Stomach (tissue), 9 donors: ENCODE results near the gene CYCS. TPM values are rescaled to one million over a fixed set of nuclear protein-coding genes. Genes with fewer than 3 reads are reported as not detected.

Experiments used
- DNase-seq, 2 donors: peaks; one replicate each; pipeline versions ENCODE4 v3.0.0 to v3.0.0-alpha.2; 2013 to 2019
- H3K27ac ChIP-seq, 5 donors: fragments of 200-600 bp in 4 of 5; sonication (generic) in 4 of 5; one replicate each; pipeline ENCODE4 v1.5.1; 2013 to 2019; ENCODE audit warnings: mild to moderate bottlenecking in 1 of 5, moderate library complexity in 1 of 5
- H3K27me3 ChIP-seq, 3 donors: fragments of 200-600 bp; sonication (generic); one replicate each; pipeline ENCODE4 v1.5.1; 2017 to 2019; ENCODE audit warnings: mixed run types in 1 of 3
- H3K36me3 ChIP-seq, 4 donors: fragments of 200-600 bp; sonication (generic); 1 replicate in 3 of 4; 2 replicates in 1 of 4; pipeline ENCODE4 v1.5.1; 2016 to 2019
- H3K4me1 ChIP-seq, 4 donors: fragments of 200-600 bp; sonication (generic); one replicate each; pipeline ENCODE4 v1.5.1; 2016 to 2019
- H3K4me3 ChIP-seq, 4 donors: fragments of 200-600 bp; sonication (generic) in 3 of 4; one replicate each; pipeline ENCODE4 v1.5.1; 2016 to 2019; ENCODE audit warnings: mild to moderate bottlenecking in 1 of 4
- H3K9me3 ChIP-seq, 4 donors: fragments of 200-600 bp; sonication (generic); one replicate each; pipeline ENCODE4 v1.5.1; 2016 to 2019
- CTCF ChIP-seq, 7 experiments: fragments of 450-650 bp in 4 of 7; fragments of 200-600 bp in 3 of 7; sonication (generic) in 3 of 7; IDR thresholded peaks; one replicate each; pipeline ENCODE4 v1.5.1; 2016 to 2019; ENCODE audit warnings: antibody characterized with exemption in 7 of 7, control low read depth in 2 of 7, mild to moderate bottlenecking in 1 of 7
- EP300 ChIP-seq: sonication (generic); formaldehyde crosslinking; IDR thresholded peaks from one replicate; pipeline ENCODE4 v1.6.1; 2017; ENCODE audit warnings: antibody characterized with exemption
- POLR2A ChIP-seq, 4 donors: fragments of 450-650 bp; IDR thresholded peaks; one replicate each; pipeline ENCODE4 v1.6.1; 2016; ENCODE audit warnings: antibody characterized with exemption in 4 of 4, control low read depth in 2 of 4, mild to moderate bottlenecking in 1 of 4, moderate library complexity in 1 of 4
- POLR2AphosphoS5 ChIP-seq, 3 donors: sonication (generic); formaldehyde crosslinking; IDR thresholded peaks; one replicate each; pipeline ENCODE4 v1.6.1; 2016; ENCODE audit warnings: antibody characterized with exemption in 3 of 3
- WGBS, 5 donors: extraction: QIAGEN DNeasy Blood & Tissue Kit in 3 of 5; methylation state at CpG; one replicate each; pipeline versions ENCODE4 v1.1.5 to v1.1.7; 2013 to 2018; 5-methylcytosine and 5-hydroxymethylcytosine counted together
- intact Hi-C: fragments of 100-400 bp; cut with DNase I; formaldehyde crosslinking; loops from one replicate; pipeline ENCODE4 v1.15.1; 2023; ENCODE audit warnings: low total_unique reads
- polyA plus RNA-seq, 3 donors: library from polyadenylated mRNA; stranded (reverse); fragments of 200-250 nt; gene quantifications; one replicate each; pipeline ENCODE4 v1.2.3, GENCODE V29; 2013
- total RNA-seq, 5 donors: library from RNA; depleted of rRNA; stranded (reverse); fragments of >200 nt; gene quantifications; one replicate each; pipeline versions ENCODE4 v1.1.0 to v1.2.3, GENCODE V29; 2014 to 2016
- donor health status: healthy with polysubstance abuse.
- donor health status: Bipolar disorder and iron deficiency.
- donor health status: healthy.

CYCS gene
- total and polyA plus RNA-seq, 8 donors, result 34.5 to 124 (median 67.7) TPM

- Histone ChIP-seq H3K27ac (peak overlapping the region in 4 of 5 donors; percentile 96 to 100 (median 98)), H3K4me3 (no peak overlapping the region), H3K9me3 (no peaks in the 10 kb centered on the region), H3K27me3 (no peaks in the 10 kb centered on the region), H3K36me3 (peaks cover 13 to 16% (median 13%) of the 10 kb centered on the region in 4 donors), H3K4me1 (peaks cover 7 to 34% (median 14%) of the 10 kb centered on the region in 4 donors)
- WGBS, 5 donors, result 37 to 56% (median 46%) methylated on average over 2 of the region's 2 CpGs
- TF ChIP-seq CTCF (IDR thresholded peaks at IDR 0.05), result no peak
- no peak for TF ChIP-seq POLR2A (IDR thresholded peaks at IDR 0.05)
- no peak for TF ChIP-seq EP300
- no peak for TF ChIP-seq POLR2AphosphoS5 (IDR thresholded peaks at IDR 0.05)
- intact Hi-C loops, result no loop called here
- peak in 1 of 2 donors; percentile 39 for DNase-seq
Measured at GRCh38 chr7:25126751-25127150, 1.7 kb upstream of the CYCS start.

GRCh38 chr7:25124465-25125136 is 459 bp downstream of the CYCS start:
- no peak for TF ChIP-seq EP300
- no peak for TF ChIP-seq POLR2AphosphoS5 (IDR thresholded peaks at IDR 0.05)
- no peak for TF ChIP-seq POLR2A (IDR thresholded peaks at IDR 0.05)
- no peak for TF ChIP-seq CTCF (IDR thresholded peaks at IDR 0.05)
- peak overlapping the region; percentile 73 to 93 (median 83) for H3K4me3 ChIP-seq
- peaks cover 7 to 41% (median 14%) of the 10 kb centered on the region in 4 donors for H3K4me1 ChIP-seq
- peaks cover 27 to 37% (median 35%) of the 10 kb centered on the region in 4 donors for H3K36me3 ChIP-seq
- WGBS, 5 donors, result 0 to 1% (median 1%) methylated on average over 23 to 32 of the region's 32 CpGs
- peak overlapping the region; percentile 91 to 100 (median 97) for H3K27ac ChIP-seq
- no peaks in the 10 kb centered on the region for H3K27me3 ChIP-seq
- intact Hi-C loops, result no loop called here
- DNase-seq, result no peak
- H3K9me3 ChIP-seq, result no peaks in the 10 kb centered on the region

GRCh38 chr7:25122373-25122772 is 2.7 kb downstream of the CYCS start:
- TF ChIP-seq EP300 (no peak), POLR2A (IDR thresholded peaks at IDR 0.05) (no peak), CTCF (IDR thresholded peaks at IDR 0.05) (no peak), POLR2AphosphoS5 (IDR thresholded peaks at IDR 0.05) (no peak)
- Histone ChIP-seq H3K27ac (no peak overlapping the region), H3K4me1 (peaks cover 7 to 44% (median 17%) of the 10 kb centered on the region in 4 donors), H3K27me3 (no peaks in the 10 kb centered on the region), H3K36me3 (peaks cover 28 to 48% (median 45%) of the 10 kb centered on the region in 4 donors), H3K9me3 (no peaks in the 10 kb centered on the region), H3K4me3 (no peak overlapping the region)
- no peak for DNase-seq
- intact Hi-C loops, result no loop called here

GRCh38 chr7:25121599-25121998 is 3.5 kb downstream of the CYCS start:
- WGBS, 5 donors, result 91 to 99% (median 97%) methylated on average over 9 of the region's 9 CpGs
- Histone ChIP-seq H3K9me3 (no peaks in the 10 kb centered on the region), H3K36me3 (peaks cover 28 to 48% (median 45%) of the 10 kb centered on the region in 4 donors), H3K4me3 (no peak overlapping the region), H3K27me3 (no peaks in the 10 kb centered on the region), H3K4me1 (peaks cover 7 to 47% (median 18%) of the 10 kb centered on the region in 4 donors), H3K27ac (no peak overlapping the region)
- intact Hi-C loops, result no loop called here
- DNase-seq, result no peak
- no peak for TF ChIP-seq POLR2A (IDR thresholded peaks at IDR 0.05)
- no peak for TF ChIP-seq CTCF (IDR thresholded peaks at IDR 0.05)
- no peak for TF ChIP-seq EP300
- no peak for TF ChIP-seq POLR2AphosphoS5 (IDR thresholded peaks at IDR 0.05)
